HG03558 (cell line): ENCODE results near the gene MRGPRG.

Experiments
- ATAC-seq: cut with Tn5 transposase; IDR thresholded peaks from one replicate; pipeline ENCODE4 v1.9.1; 2021; ENCODE audit warnings: moderate number of reproducible peaks; ENCODE audit not compliant: unreplicated experiment; ENCODE audit errors: extremely low read depth

Gene MRGPRG

GRCh38 chr11:3213659-3214419, 4.8 kb downstream of the MRGPRG start:
- no peak for ATAC-seq

GRCh38 chr11:3208272-3208671, 10.3 kb downstream of the MRGPRG start:
- ATAC-seq: no peak

GRCh38 chr11:3207526-3208189, 11.0 kb downstream of the MRGPRG start:
- ATAC-seq: no peak

GRCh38 chr11:3206922-3207204, 11.8 kb downstream of the MRGPRG start:
- ATAC-seq: no peak

GRCh38 chr11:3206156-3206921, 12.3 kb downstream of the MRGPRG start:
- ATAC-seq: no peak

GRCh38 chr11:3205261-3206155, 13.1 kb downstream of the MRGPRG start:
- ATAC-seq: no peak

GRCh38 chr11:3204141-3205015, 14.2 kb downstream of the MRGPRG start:
- no peak for ATAC-seq

- no peak for ATAC-seq
Measured at GRCh38 chr11:3203221-3204043, 15.2 kb downstream of the MRGPRG start.

- no peak for ATAC-seq
Measured at GRCh38 chr11:3202759-3203158, 15.9 kb downstream of the MRGPRG start.

GRCh38 chr11:3202305-3202704, 16.3 kb downstream of the MRGPRG start:
- ATAC-seq: no peak

- no peak for ATAC-seq
Measured at GRCh38 chr11:3201677-3202181, 16.9 kb downstream of the MRGPRG start.

- ATAC-seq: no peak
Measured at GRCh38 chr11:3201112-3201581, 17.5 kb downstream of the MRGPRG start.

GRCh38 chr11:3200388-3201111, 18.1 kb downstream of the MRGPRG start:
- ATAC-seq: no peak

- ATAC-seq: no peak
Measured at GRCh38 chr11:3199537-3200295, 18.9 kb downstream of the MRGPRG start.

GRCh38 chr11:3198815-3199214, 19.8 kb downstream of the MRGPRG start:
- ATAC-seq: no peak

- no peak for ATAC-seq
Measured at GRCh38 chr11:3197878-3198528, 20.6 kb downstream of the MRGPRG start.
